Right lobe of liver (tissue), 6 donors: ENCODE data around the gene STARD6. TPM values are rescaled to one million over a fixed set of nuclear protein-coding genes. Genes with fewer than 3 reads are reported as not detected.

Source experiments
- ATAC-seq, 4 donors: fragments of 200-7000 bp; cut with Tn5 transposase; one replicate each; pipeline ENCODE4 v1.9.1; 2020; ENCODE audit warnings: mild to moderate bottlenecking in 4 of 4, moderate library complexity in 4 of 4
- DNase-seq, 3 donors: peaks; one replicate each; pipeline ENCODE4 v3.0.0-alpha.2; 2020
- H3K27ac ChIP-seq, 3 donors: fragments of 200-600 bp; one replicate each; pipeline ENCODE4 v1.8.0; 2022
- H3K27me3 ChIP-seq, 2 donors: fragments of 200-600 bp; one replicate each; pipeline ENCODE4 v1.8.0; 2022
- H3K36me3 ChIP-seq, 4 donors: fragments of 200-600 bp; sonication (generic) in 1 of 4; one replicate each; pipeline versions ENCODE4 v1.5.1 to v1.8.0; 2017 to 2022; ENCODE audit warnings: control low read depth in 1 of 4
- H3K4me1 ChIP-seq, 4 donors: fragments of 200-600 bp; sonication (generic) in 1 of 4; one replicate each; pipeline versions ENCODE4 v1.5.1 to v1.8.0; 2017 to 2022; ENCODE audit warnings: control low read depth in 1 of 4
- H3K4me3 ChIP-seq, 3 donors: fragments of 200-600 bp; one replicate each; pipeline ENCODE4 v1.8.0; 2022
- H3K9me3 ChIP-seq, 4 donors: fragments of 200-600 bp; sonication (generic) in 1 of 4; one replicate each; pipeline versions ENCODE4 v1.5.1 to v1.8.0; 2017 to 2022; ENCODE audit warnings: control low read depth in 1 of 4
- CTCF ChIP-seq, 4 donors: fragments of 200-600 bp in 3 of 4; fragments of 450-650 bp in 1 of 4; IDR thresholded peaks; one replicate each; pipeline versions ENCODE4 v1.5.1 to v1.8.0; 2016 to 2022; ENCODE audit warnings: antibody characterized with exemption in 4 of 4, mild to moderate bottlenecking in 2 of 4
- POLR2A ChIP-seq: fragments of 450-650 bp; IDR thresholded peaks from one replicate; pipeline ENCODE4 v1.6.1; 2017; ENCODE audit warnings: antibody characterized with exemption, mild to moderate bottlenecking
- WGBS: methylation state at CpG from one replicate; pipeline ENCODE4 v1.1.6; 2018; ENCODE audit warnings: low coverage, low lambda C conversion rate; ENCODE audit not compliant: insufficient coverage; ENCODE audit errors: missing lambda C conversion rate; 5-methylcytosine and 5-hydroxymethylcytosine counted together
- intact Hi-C, 2 donors: fragments of 100-400 bp; cut with DNase I; formaldehyde crosslinking; loops; one replicate each; pipeline versions ENCODE4 v1.11.2 to v1.14.1; 2022
- small RNA-seq, 2 experiments: library from RNA; depleted of rRNA; stranded (forward); fragments of <200 nt; gene quantifications; one replicate each; pipeline ENCODE3, GENCODE V24; 2016
- total RNA-seq, 6 experiments: library from RNA; depleted of rRNA in 2 of 6; stranded (reverse); fragments of >200 nt in 2 of 6; fragmentation: NEBNext Ultra II Directional in 3 of 6; extraction: Animal tissue kit (Norgen Biotek cat#: 25700) in 3 of 6; gene quantifications; one replicate each; pipeline versions ENCODE4 v1.1.0 to v1.2.4, GENCODE V29; 2016 to 2023
- donor health status: DM: no; HTN: yes; CAD: no.
- donor health status: DM: no; HTN: no; CAD: no.
- donor health status: DM: no; HTN: no; CAD: no.
- donor health status: DM: no; HTN: yes; CAD: no.
- donor health status: DM: no; HTN: yes; CAD: no.

The STARD6 gene
- total RNA-seq, 6 experiments from 2014 or later = not detected

GRCh38 chr18:54279477-54280219 lies 78.0 kb downstream of the STARD6 start:
- 92% methylated on average over 5 of the region's 5 CpGs for whole genome bisulfite sequencing
- H3K4me1 ChIP-seq = no peaks in the 10 kb centered on the region
- H3K27ac ChIP-seq = no peak overlapping the region
- intact Hi-C loops = no loop called here
- TF ChIP-seq POLR2A (no peak), CTCF (IDR thresholded peaks at IDR 0.05) (no peak)
- no peaks in the 10 kb centered on the region for H3K9me3 ChIP-seq
- ATAC-seq (peak in 1 of 4 donors; percentile 50), DNase-seq (no peak)
- no peak overlapping the region for H3K4me3 ChIP-seq
- H3K27me3 ChIP-seq = no peaks in the 10 kb centered on the region
- peaks cover 0 to 35% (median 11%) of the 10 kb centered on the region in 4 donors for H3K36me3 ChIP-seq

- H3K36me3 ChIP-seq = peaks cover 0 to 31% (median 8%) of the 10 kb centered on the region in 4 donors
- ATAC-seq = no peak
- H3K9me3 ChIP-seq = no peaks in the 10 kb centered on the region
- WGBS = 100% methylated on average over 1 of the region's 1 CpG
- no peak overlapping the region for H3K27ac ChIP-seq
- H3K4me3 ChIP-seq = no peak overlapping the region
- H3K27me3 ChIP-seq = no peaks in the 10 kb centered on the region
- TF ChIP-seq POLR2A (no peak), CTCF (IDR thresholded peaks at IDR 0.05) (no peak)
- intact Hi-C loops = no loop called here
- DNase-seq = no peak
- no peaks in the 10 kb centered on the region for H3K4me1 ChIP-seq
Observed at GRCh38 chr18:54278615-54279014, 79.0 kb downstream of the STARD6 start.

GRCh38 chr18:54277899-54278298 lies 79.8 kb downstream of the STARD6 start:
- TF ChIP-seq POLR2A = no peak
- no peak for TF ChIP-seq CTCF (IDR thresholded peaks at IDR 0.05)
- H3K36me3 ChIP-seq = peaks cover 0 to 23% (median 5%) of the 10 kb centered on the region in 4 donors
- intact Hi-C loops = no loop called here
- no peaks in the 10 kb centered on the region for H3K9me3 ChIP-seq
- H3K4me3 ChIP-seq = no peak overlapping the region
- H3K4me1 ChIP-seq = no peaks in the 10 kb centered on the region
- ATAC-seq = no peak
- no peak overlapping the region for H3K27ac ChIP-seq
- no peak for DNase-seq
- 92% methylated on average over 3 of the region's 3 CpGs for WGBS
- H3K27me3 ChIP-seq = no peaks in the 10 kb centered on the region

Small RNA genes within 50 kb of the gene (small RNA-seq; reads per million reads assigned to genes)
- gene SNRPGP2 = 0 to 0.29 reads per million in 2 experiments

Other genes with a start within 250 kb of the STARD6 start
- 10 to 100 TPM; 13.7 to 47.7 (median 29.4) TPM for gene MBD2, start 133.2 kb downstream of the STARD6 start, total RNA-seq
- 10 to 100 TPM in 5 of 6 experiments, 1 to 10 TPM in 1; 9.2 to 14.1 (median 12.2) TPM for gene POLI, start 88.3 kb downstream of the STARD6 start, total RNA-seq
- under 1 TPM; 0.12 to 0.55 (median 0.33) TPM for gene C18orf54, start within 50 bp of the STARD6 start, total RNA-seq
- gene DYNAP, start 233.4 kb upstream of the STARD6 start, total RNA-seq = not detected